Stimulated activated CD4-positive, alpha-beta T cell treated with anti-CD3 and anti-CD28 coated beads, Interleukin-1b, Interleukin-23, amount 100 ng/mL, for 4 hours (primary cell): ENCODE data around the gene TRIM39.
"Not testable (repeated sequence)": the region's sequence is repeated elsewhere in the genome, so short reads cannot be mapped to it uniquely, and the experiment has no call there.

Experiments
- DNase-seq, 2 donors: peaks; one replicate each; pipeline ENCODE4 v3.0.0-alpha.2; 2020; ENCODE audit warnings: low read depth in 2 of 2

TRIM39 gene

DNA sequence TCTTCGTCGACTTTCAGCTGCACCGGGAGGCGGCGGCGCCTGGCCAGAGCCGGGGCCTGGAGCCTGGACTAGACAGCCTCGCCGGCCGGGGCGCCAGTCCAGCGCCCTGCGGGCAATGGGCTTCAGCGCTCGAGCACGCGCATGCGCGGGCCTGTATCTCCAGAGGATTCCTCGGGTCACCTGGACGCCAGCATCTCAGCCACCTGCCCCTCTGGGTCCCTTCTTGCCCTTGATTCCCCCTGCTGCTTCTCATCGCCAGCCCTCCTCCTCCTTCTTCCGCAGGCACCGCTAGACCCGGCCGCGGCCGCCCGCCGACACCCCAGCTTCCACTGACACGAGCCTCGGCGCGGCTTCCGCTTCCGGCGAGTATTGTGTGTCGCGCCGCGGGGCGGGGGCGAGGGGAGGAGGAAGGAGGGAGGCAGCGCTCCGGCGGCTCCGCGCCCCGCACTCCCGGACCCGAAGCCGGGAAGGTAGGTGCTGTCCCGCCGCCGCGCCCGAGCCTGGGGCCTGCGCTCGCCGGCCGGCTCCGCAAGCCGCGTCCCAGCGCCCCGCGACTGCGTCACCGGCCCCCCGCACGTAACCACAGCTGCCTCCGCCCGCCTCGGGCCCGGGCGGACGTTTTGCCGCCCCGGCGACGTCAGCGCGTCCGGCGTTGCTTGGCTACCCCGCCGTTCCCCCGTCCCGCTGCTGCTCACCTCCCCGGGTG lies at the start of gene TRIM39:
TSS of gene TRIM39 (plus strand) at position 402 of the 706 bp plus-strand sequence. CDS start 2,391 bp downstream, outside the sequence.
- DNase-seq, result peak; percentile 80 to 85

DNA sequence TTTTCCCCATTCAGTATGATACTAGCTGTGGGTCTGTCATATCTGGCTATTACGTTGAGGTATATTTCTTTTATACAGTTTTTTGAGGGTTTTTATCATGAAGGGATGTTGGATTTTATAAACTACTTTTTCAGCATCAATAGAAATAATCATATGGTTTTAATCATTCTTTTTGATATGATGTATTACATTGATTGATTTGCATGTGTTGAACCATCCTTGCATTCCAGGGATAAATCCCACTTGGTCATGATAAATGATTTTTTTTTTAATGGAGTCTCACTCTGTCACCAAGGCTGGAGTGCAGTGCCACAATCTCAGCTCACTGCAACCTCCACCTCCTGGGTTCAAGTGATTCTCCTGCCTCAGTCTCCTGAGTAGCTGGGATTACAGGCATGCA lies 45.7 kb upstream of the TRIM39 start:
- not testable (repeated sequence) for DNase-seq

DNA sequence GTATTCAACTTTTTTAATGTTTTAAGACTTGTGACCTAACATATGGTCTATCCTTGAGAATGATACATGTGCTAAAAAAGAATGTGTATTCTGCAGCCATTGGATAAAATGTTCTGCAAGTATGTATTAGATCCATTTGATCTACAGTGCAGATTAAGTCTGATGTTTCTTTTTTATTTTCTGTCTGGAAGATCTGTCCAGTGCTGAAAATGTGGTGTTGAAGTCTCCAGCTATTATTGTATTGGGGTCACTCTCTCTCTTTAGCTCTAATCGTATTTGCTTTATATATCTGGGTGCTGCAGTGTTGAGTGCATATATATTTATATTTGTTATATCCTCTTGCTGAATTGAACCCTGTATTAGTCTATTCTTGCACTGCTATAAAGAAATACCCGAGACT lies 44.2 kb upstream of the TRIM39 start:
- DNase-seq, result no peak

DNA sequence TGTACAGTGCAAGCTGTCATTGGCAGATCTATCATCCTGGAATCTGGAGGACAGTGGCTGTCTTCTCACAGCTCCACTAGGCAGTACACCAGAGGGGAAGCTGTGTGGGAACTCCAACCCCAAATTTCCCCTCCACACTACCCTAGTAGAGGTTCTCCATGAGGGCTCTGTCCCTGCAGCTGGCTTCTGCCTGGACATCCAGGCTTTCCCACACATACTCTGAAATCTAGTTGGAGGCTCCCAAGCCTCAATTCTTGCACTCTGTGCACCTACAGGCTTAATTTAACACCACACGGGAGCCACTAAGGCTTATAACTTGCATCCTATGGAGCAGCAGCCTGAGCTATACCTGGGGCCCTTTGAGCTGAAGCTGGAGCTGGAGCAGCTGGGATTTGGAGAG lies 43.0 kb upstream of the TRIM39 start:
- DNase-seq, result no peak

DNA sequence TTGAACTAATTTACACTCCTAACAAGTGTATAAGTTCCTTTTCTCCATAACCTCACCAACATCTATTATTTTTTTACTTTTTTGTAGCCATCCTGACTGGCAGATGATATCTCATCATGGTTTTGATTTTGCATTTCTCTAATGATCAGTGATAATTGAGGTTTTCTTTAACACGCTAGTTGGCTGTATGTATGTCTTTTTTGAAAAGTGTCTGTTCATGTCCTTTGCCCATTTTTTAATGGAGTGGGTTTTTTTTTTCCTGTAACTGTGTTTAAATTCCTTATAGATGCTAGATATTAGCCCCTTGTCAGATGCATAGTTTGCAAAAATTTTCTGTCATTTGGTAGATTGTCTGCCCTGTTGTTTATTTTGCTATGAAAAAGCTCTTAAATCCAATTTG lies 39.6 kb upstream of the TRIM39 start:
- DNase-seq, result no peak

DNA sequence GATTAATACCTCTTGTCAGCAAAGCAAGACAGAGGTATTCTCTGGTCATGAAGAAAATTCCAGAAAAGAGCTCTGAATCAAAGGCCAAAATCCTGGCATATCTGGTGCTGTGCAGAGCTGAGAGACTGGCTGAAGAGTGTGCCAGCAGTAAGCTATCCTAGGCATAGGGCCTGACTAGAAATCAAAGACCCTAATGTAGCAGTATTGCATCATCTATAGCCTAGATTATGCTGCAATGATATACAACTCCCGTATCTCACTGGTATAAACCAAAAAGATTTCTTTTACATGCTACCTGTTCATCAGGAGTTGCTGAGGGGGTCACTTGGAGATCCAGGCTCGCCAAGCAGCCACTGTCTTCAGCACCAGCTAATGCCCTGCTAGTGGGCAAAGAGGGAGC lies 30.9 kb upstream of the TRIM39 start:
- DNase-seq, result no peak

DNA sequence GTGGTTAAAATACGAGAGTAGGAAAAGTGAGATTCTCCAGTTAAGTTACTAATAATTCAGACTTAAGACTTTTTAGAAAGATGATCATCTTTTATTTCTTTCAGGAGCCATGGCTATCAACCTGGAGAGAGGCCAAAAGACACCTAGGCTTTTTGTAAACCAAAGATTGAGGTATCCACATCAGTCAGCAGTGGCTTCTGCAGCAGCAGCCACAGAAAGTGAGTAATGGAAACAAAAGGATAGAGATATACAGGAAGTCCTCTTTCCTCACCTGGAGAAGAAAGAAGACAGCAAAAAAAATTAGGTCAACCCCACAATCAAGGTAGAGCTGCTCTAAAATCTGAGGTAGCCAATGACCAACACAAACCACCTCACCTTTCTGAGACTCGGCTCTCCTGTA lies 22.7 kb upstream of the TRIM39 start:
- DNase-seq, result no peak

DNA sequence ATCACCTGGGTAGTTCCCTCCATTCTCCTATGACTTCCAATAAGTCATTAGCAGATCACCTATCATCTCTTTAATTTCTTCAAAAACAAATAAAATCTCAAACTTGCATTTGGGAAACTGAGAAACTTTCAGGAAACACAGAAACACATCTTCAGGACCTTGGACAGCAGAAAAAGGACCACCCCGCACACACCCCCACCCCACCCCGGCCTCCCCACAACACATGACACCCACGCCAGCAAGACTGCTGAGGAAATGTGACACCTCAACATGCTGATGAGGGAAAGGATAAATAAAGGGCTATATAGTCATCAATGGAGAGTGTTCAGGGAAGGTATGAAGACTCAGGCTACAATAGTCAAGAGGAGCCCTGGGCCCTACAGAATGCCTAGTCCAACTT lies 15.6 kb upstream of the TRIM39 start:
- no peak for DNase-seq

DNA sequence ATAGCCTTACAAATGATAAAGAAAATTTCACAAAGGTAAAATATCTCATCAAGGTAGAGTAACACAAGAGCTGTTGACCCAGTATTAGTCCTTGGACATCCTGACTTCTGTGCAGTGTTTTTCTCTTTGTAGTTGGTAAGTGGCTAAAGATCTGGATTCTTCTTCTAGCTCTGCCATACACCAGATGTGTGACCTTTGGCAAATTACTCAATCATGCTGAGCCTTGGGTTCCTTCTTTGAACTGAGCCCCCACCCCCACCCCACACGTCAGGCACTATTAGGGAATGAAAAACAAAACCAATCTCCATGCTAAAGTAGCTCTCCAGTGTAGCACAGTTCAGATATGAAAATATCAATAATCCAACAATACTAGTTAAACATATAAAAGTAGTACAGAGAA lies 15.1 kb upstream of the TRIM39 start:
- DNase-seq, result no peak

DNA sequence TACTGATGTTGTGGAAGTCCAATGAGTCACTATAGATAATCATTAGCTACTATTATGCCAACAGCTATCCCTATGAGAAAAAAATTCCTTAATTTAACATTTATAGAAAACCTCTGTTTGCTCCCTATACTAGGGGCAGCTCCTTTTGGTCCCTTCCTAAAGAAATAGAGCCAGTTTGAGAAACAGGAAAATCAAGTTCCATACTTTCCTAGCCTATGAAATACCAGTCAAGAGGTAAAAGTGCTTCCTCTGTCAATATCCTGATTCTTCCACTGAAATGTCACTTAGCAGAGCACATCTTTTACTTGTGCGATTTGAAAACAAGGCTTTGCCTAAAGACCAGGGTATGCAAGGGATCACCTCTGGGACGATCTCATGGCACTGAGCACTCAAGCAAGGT lies 14.5 kb upstream of the TRIM39 start:
- no peak for DNase-seq

DNA sequence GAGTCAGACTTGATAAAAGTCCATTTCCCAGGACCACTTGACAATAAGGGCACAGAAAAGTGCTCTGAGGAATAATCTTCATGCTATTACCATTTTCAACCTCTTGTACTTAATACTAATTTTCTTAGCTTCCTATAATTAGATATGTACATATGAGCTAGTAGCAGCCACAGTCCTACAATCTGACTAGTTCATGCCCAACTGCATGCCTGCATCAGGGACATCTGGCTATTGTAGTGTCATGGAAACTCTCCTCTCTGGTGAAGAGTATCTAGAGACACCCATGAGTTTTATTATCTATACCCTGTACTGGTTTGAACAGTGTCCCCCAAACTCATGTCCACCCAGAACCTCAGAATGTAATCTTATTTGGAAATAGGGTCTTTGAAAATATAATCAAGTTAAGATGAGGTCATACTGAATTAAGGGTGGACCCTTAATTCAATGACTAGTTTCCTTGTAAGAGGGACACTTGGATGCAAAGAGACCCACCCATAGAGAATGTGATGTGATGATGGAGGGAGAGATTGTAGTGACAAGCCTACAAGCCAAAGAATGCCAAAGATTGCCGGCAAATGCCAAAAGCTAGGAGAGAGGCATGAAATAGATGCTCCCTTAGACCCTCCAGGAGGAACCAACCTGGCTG lies 13.9 kb upstream of the TRIM39 start:
- no peak for DNase-seq

DNA sequence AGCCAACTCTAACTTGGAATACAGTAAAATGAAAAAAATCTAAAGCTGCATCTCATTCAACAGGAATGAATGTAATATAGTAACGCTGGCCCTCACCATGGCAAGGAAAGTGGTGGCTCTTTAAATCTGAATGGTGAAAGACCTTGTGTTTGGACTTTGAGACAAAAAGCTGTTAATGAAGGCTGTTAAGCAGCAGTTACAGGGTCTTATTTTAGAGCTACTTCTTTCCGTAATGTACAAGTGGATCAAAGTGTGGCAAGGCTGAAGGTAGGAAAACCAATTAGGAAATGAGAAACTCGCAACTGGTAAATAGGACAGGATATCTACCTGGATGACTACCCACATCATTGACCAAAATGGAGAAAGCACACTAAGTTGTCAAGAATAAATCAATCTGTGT lies 11.6 kb upstream of the TRIM39 start:
- no peak for DNase-seq

DNA sequence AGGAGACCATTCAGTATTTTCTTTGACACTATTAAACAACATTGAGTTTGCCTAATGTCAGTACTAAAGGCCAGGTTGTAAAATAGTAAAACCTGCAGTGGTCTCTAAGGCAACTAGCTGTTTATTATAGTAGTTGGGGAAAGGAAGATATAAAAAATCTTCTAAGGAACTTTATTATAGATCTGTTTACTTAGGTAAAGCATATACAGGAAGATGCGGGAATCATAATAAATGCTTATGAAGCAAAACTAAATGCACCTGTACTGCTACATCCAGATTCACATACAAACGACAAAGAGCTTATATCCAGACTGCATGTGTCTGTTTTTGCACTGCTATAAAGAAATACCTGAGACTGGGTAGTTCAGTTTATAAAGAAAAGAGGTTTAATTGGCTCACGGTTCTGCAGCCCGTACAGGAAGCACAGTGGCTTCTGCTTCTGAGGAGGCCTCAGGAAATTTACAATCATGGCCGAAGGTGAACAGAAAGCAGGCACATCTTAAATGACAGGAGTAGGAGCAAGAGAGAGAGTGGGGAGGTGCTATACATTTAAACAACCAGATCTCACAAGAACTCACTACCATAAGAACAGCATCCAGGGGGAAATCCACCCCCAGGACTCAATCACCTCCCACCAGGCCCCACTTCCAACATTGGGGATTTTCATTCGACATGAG lies 8.7 kb upstream of the TRIM39 start:
- no peak for DNase-seq

DNA sequence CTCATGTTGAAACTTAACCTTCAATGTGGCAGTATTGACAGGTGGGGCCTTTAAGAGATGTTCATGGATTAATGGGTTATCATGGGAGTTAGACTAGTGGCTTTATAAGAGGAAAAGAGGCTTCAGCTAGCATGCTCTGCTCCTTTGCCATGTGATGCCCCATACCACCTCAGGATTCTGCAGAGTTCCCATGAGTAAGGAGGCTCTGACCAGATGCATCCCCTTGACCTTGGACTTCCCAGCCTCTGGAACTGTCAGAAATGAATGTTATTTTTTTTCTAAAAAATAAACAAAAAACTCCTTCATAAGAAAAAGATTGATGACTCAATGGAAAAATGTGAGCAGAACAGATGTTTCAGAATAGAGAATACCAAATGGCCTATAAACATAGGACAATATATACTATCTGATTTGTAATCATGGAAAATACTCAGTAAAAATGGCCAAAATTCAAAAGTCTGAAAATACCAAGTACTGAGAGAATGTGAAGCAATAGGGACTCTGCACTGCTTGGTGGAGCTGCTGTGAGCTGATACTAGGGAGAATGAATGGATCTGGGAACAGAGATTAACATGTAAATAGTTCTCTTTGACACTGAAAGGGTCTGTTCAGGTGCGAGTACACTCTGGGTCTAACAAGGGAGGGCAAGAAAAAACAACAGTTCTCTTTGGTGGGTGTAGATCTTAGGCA lies 7.4 kb upstream of the TRIM39 start:
- no peak for DNase-seq

DNA sequence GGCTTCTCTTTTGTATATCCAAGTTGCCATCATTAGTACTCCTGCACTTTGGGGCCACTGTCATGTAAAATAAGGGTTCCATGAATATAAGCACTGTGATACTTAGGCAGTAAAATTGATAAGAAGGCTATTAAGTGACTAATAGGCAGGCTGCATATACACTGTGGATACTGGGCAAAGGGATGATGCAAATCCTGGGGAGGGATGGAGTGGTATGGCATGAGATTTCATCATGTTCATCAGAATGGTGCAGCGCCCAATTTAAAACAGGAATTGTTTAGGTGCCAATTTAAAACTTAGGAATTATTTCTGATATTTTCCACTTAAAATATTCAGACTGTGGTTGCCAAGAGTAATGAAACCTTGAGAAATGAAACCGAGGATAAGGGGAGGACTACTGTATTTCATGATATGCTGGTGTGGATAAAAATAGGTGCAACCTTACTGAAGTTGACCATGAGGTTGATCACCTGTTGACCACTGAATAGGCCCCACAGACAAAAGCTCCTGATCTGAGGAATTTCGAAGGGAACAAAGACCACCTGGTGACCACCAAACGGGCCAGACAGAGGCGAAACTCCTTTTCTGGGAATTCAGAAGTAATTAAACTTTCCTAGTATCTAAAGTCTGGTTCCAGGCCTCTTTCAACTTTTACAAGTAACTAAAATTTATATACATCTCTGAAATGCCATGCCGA lies 4.9 kb upstream of the TRIM39 start:
- no peak for DNase-seq

DNA sequence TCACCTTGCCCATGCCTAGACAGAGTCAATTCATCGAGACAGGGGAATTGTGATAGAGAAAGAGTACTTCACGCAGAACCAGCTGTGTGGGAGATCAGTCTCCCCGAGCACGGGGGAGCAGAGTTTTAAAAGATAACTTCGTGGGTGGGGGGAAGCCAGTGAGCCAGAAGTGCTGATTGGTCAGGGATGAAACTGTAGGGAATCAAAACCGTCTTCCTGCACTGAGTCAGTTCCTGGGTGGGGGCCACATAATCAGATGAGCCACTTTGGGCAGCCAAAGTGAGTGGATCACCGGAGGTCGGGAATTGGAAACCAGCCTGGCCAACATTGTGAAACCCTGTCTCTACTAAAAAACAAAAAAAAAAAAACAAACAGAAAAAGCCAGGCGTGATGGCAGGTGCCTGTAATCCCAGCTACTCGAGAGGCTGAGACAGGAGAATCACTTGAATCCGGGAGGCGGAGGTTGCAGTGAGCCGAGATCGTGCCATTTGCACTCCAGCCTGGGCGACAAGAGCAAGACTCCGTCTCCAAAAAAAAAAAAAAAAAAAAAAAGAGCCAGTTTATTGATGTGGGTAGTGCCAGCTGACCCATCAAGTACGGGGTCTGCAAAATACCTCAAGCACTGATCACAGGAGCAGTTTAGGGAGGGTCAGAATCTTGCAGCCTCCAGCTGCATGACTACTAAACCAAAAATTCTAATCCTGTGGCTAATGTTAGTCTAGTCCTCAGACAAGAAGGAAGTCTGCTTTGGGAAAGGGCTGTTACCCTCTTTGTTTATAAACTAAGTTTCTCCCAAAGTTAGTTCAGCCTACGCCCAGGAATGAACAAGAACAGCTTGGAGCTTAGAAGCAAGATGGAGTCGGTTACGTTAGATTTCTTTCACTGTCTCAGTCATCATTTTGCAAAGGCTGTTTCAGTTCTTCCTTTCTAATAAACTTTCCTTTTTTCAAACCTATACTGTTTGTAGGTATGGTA lies 3.9 kb upstream of the TRIM39 start:
- peak; percentile 12 to 42 for DNase-seq

DNA sequence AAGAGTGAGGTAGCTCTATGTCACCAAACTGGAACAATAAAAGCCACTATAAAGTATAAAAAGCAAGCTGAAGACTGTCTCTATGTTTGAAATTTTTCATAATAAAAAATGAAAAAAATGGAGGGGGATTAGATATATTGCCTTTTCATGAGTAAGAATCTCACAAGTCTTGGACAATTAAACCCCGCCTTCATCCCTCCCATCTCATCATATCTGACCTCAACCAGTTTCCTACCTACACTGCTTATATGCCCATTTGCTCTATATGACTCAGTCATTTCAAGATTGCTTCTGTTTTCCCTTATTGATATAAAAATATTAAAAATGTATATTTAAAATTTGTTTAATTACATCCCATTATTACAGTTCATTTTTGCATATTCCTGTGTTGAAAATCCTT lies 2.9 kb upstream of the TRIM39 start:
- DNase-seq, result no peak

DNA sequence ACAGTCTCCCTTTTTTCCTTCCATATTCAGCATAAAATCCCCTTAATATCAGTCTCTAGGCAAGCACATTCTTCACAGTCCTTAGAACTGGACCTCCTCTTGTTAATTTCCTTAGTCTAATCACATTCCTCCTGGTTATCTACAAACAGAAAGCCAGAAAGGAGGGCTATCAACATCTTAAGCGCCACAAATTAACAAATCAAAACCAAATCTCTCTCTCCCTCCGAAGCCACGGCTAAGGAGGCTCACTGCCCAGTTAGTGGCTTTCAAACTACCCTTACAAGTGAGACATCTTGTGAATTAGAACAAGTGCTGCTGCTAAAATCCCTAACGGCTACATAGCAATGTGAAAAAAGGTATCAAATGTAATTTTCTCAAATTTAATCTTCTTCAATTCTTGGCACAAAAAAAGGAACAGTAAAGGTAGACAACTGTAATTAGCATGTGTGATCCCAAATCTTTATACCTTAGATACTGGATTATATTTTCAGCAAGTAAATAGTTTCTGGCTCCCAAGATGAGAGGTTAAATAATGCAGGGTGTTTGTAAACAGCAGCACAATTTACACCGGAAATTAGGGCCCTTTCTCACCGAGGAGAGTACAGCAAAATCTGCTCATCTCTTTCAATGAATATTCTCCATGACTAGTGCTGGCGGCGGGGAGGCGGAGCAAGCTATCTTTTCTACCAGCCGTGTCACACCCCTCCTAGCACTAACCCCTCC lies 1.4 kb upstream of the TRIM39 start:
- peak; percentile 72 to 74 for DNase-seq

DNA sequence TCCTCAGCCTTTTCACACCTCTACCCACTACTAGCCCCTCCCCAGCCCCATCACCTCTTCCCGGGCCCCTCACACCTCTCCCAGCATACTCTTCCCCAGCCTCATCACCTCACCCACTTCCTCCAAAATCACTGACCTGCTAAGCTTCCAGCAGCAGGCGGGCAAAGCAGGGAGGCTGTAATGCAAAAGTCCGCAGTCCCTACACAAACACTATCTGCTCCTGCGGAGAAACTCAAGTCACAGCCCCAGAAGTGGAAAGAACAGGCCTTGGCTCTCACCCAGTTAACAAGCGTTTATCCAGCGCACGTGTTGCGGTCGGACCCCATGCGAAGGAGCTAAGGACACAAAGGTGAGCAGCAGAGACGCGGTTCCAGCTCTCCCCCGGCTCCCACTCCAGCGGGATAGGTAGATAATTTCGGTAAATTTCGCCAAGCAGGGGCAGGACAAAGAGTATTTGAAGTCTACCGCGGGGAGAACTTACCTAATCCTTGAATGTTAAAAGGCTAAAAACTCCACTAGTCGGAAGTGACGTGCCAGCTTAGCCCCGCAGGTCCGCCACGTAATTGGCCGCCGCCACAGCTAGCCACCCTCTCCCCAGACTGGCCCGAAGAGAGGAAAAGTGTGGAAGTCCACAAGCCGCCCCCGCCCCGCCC lies 728 bp upstream of the TRIM39 start:
- peak; percentile 55 to 64 for DNase-seq
